Activated T-helper 1 cell treated with anti-CD3 and anti-CD28 coated beads, Interleukin-12 subunit alpha, Interleukin-12 subunit beta, Interleukin-2, Interleukin-4 antibody, amounts not matched to agents 30 ng/mL and 10 ng/mL and 1 ng/mL, durations not matched to agents 14 hours and 24 hours and 36 hours (primary cell): Measurements from ENCODE around the gene C9orf85. TPM values are rescaled to one million over a fixed set of nuclear protein-coding genes. Genes with fewer than 3 reads are reported as not detected.
"Not testable (repeated sequence)": the region's sequence is repeated elsewhere in the genome, so short reads cannot be mapped to it uniquely, and the experiment has no call there.

Source experiments
- DNase-seq: peaks from one replicate; pipeline ENCODE4 v3.0.0; 2021; ENCODE audit warnings: low spot score
- H3K27ac Mint-ChIP-seq: one replicate; pipeline ENCODE4 v1.8.0; 2021; ENCODE audit warnings: mild to moderate bottlenecking, mixed read lengths
- H3K27me3 Mint-ChIP-seq: one replicate; pipeline ENCODE4 v1.8.0; 2022; ENCODE audit warnings: mild to moderate bottlenecking, moderate library complexity, mixed read lengths; ENCODE audit not compliant: insufficient read depth
- H3K36me3 Mint-ChIP-seq: one replicate; pipeline ENCODE4 v1.8.0; 2021; ENCODE audit warnings: low read depth, mixed read lengths
- H3K4me1 Mint-ChIP-seq: one replicate; pipeline ENCODE4 v1.8.0; 2021; ENCODE audit warnings: low read depth, mixed read lengths
- H3K4me3 Mint-ChIP-seq: one replicate; pipeline ENCODE4 v1.8.0; 2021; ENCODE audit warnings: mild to moderate bottlenecking, moderate library complexity, mixed read lengths
- H3K9me3 Mint-ChIP-seq: one replicate; pipeline ENCODE4 v1.8.0; 2021; ENCODE audit warnings: mixed read lengths
- intact Hi-C: fragments of 100-400 bp; cut with micrococcal nuclease; formaldehyde crosslinking; loops from one replicate; pipeline ENCODE4 v1.15.1; 2024
- total RNA-seq: library from RNA; stranded (reverse); gene quantifications from 2 replicates; pipeline ENCODE4 v1.2.3, GENCODE V29; 2022

The C9orf85 gene
- total RNA-seq, 1 donor from 2014 or later: 9.8 TPM

GRCh38 chr9:71929791-71930440 is 18.5 kb downstream of the C9orf85 start:
- intact Hi-C loops: no loop called here
- no peak overlapping the region for H3K27ac Mint-ChIP-seq
- no peaks in the 10 kb centered on the region for H3K9me3 Mint-ChIP-seq
- peaks cover 4% of the 10 kb centered on the region for H3K36me3 Mint-ChIP-seq
- no peaks in the 10 kb centered on the region for H3K4me1 Mint-ChIP-seq
- DNase-seq: no peak
- H3K27me3 Mint-ChIP-seq: no peaks in the 10 kb centered on the region
- no peak overlapping the region for H3K4me3 Mint-ChIP-seq

- intact Hi-C loops: no loop called here
Measured at GRCh38 chr9:71931166-71931565, 19.7 kb downstream of the C9orf85 start.

GRCh38 chr9:71936066-71936465 is 24.6 kb downstream of the C9orf85 start:
- H3K27ac Mint-ChIP-seq: no peak overlapping the region
- peaks cover 6% of the 10 kb centered on the region for H3K4me1 Mint-ChIP-seq
- H3K4me3 Mint-ChIP-seq: no peak overlapping the region
- intact Hi-C loops: no loop called here
- no peak for DNase-seq
- H3K9me3 Mint-ChIP-seq: no peaks in the 10 kb centered on the region
- H3K27me3 Mint-ChIP-seq: no peaks in the 10 kb centered on the region
- H3K36me3 Mint-ChIP-seq: peaks cover 6% of the 10 kb centered on the region

More at GRCh38 chr9:71931166-71931565, 19.7 kb downstream of the C9orf85 start:
- Mint-ChIP-seq H3K4me1 (peaks cover 4% of the 10 kb centered on the region), H3K27ac (no peak overlapping the region), H3K9me3 (no peaks in the 10 kb centered on the region), H3K4me3 (no peak overlapping the region), H3K36me3 (peaks cover 7% of the 10 kb centered on the region), H3K27me3 (no peaks in the 10 kb centered on the region)
- no peak for DNase-seq

DNA sequence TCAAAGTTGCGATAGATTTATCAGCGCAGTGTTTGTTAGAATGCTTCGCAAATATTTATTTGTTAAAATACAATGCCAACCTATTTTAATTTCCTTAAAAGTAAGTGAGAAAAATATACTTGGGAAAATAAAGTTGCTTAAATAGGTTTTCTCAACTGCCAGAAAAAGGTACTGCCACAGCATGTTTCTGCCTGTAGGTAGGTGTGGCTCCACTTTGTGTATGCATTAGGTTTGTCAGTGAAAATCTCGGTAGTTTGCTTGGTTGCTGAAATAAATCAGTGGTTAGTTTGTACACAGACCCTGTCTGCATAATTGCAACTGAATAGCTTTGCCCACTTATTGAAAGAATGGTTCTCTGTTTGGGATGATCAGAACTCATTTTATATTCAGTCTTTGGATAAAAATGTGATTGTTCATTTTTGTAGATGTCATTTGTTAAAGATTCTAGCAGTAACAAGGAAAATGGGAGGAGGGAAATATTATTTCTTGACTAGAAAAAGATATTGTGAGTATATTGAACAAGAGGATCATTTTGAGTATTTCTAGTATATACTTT is 25.7 kb downstream of the C9orf85 start:
- Mint-ChIP-seq H3K27ac (no peak overlapping the region), H3K27me3 (no peaks in the 10 kb centered on the region)

DNA sequence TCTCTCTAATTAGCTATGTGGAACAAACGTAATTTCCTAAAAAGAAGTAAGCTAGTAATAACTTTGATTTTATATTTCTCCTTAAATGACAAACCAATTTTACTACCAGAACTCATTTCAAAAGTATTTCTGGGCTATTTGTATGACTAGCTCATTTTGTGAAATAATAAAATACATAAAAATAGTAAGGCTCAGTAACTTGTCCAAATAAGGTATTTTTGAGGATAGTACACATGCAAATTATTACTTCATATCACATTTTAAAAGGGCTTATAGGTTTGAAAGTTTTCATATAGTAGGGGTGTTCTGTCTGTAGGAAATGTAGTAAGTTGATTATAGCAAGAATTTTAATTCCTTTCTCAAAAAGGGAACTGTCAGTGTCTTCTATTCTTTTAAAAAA is 26.5 kb downstream of the C9orf85 start:
- H3K27ac Mint-ChIP-seq: no peak overlapping the region
- H3K4me3 Mint-ChIP-seq: no peak overlapping the region
- no peaks in the 10 kb centered on the region for H3K9me3 Mint-ChIP-seq
- peaks cover 4% of the 10 kb centered on the region for H3K36me3 Mint-ChIP-seq
- no peak for DNase-seq
- peaks cover 15% of the 10 kb centered on the region for H3K4me1 Mint-ChIP-seq
- intact Hi-C loops: no loop called here
- H3K27me3 Mint-ChIP-seq: no peaks in the 10 kb centered on the region

More for the DNA sequence above, 25.7 kb downstream of the C9orf85 start:
- peaks cover 5% of the 10 kb centered on the region for H3K36me3 Mint-ChIP-seq
- DNase-seq: no peak
- H3K9me3 Mint-ChIP-seq: no peaks in the 10 kb centered on the region
- intact Hi-C loops: no loop called here
- peaks cover 15% of the 10 kb centered on the region for H3K4me1 Mint-ChIP-seq
- no peak overlapping the region for H3K4me3 Mint-ChIP-seq

DNA sequence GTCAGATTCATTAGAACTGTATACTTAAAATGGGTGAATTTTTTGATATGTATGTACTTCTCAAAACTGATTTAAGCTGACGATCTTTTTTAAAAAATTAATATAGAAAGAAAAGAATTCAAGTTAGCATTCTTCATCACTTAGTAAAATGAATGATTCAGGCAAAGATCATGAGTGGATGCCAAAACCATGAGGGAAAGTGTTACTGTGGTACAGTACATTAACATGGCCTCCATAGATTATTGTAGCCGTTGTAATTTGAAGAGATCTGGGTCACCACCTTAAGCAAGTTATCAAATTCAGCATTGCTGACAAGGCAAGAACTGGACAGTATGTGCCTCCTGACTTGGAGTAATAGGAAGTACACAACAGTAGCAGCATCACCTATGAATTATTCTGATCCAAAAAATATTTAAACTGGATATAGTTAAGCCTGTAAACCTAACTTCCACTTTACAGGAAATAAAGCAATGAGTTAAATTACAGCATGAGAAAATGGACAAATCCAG is 29.7 kb downstream of the C9orf85 start:
- Mint-ChIP-seq H3K4me1 (peaks cover 12% of the 10 kb centered on the region), H3K27me3 (no peaks in the 10 kb centered on the region), H3K4me3 (no peak overlapping the region), H3K27ac (no peak overlapping the region), H3K36me3 (peaks cover under 1% of the 10 kb centered on the region), H3K9me3 (no peaks in the 10 kb centered on the region)
- no peak for DNase-seq
- intact Hi-C loops: no loop called here

DNA sequence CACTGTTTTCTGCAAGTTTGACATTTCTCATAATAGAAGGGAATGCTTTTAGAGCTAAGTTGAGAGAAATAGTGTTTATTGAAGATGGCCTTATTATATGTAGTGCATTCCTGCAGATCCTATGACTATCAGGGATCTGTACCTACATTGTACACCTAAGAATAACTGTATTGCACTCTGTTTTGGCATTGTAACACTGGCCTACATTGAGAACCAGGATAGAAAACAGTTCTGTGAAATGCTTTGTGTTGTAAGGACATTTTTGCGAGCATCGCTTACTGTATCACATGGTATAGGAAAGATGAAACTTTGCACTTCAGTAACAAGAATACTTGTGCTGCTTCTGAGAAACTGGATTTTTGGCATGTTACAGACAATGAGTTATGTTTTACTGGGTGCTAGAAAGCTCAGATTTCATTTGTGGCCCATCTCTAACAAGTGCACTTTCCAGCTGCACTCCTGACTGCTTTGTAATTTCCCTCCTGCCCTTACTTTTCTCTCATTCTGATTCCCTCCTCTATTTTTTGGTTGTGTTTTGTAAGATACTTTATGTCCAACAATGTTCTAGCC is 30.6 kb downstream of the C9orf85 start:
- DNase-seq: no peak
- H3K27me3 Mint-ChIP-seq: no peaks in the 10 kb centered on the region
- H3K4me3 Mint-ChIP-seq: no peak overlapping the region
- H3K27ac Mint-ChIP-seq: no peak overlapping the region
- intact Hi-C loops: no loop called here
- no peaks in the 10 kb centered on the region for H3K9me3 Mint-ChIP-seq
- H3K36me3 Mint-ChIP-seq: no peaks in the 10 kb centered on the region
- H3K4me1 Mint-ChIP-seq: peaks cover 9% of the 10 kb centered on the region

DNA sequence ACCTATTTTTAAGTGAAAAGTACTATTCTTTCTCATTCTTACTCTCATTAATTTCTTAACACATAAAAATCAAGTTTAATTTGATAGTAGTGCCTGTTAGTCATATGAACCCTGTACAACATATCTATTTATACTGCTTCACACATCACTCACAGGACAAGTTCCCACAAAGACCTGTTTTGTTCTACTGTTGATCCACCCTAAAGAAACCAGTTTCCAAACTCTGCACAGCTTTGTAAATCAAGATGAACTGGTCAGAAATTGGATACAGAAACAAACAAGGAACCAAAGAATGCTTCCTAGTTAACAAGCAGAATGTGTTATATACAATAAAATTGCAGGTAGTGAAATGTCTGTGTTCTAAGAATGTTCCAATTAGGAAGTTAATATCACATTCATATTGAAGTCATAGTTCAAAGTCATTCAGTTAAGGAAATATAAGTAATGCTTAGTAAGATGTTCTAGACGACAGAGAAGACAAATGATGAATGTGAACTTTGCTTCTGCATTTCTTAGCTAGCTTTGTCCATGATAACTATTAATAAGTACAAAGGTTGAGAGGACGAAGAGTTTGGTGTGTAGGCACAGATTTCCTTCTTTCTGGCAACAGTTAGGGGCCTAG is 33.4 kb downstream of the C9orf85 start:
- Mint-ChIP-seq H3K36me3 (peaks cover 4% of the 10 kb centered on the region), H3K27me3 (no peaks in the 10 kb centered on the region), H3K4me1 (peaks cover 16% of the 10 kb centered on the region), H3K4me3 (no peak overlapping the region), H3K27ac (no peak overlapping the region), H3K9me3 (no peaks in the 10 kb centered on the region)
- intact Hi-C loops: no loop called here
- DNase-seq: no peak

- H3K36me3 Mint-ChIP-seq, H3K4me1 Mint-ChIP-seq, DNase-seq, H3K9me3 Mint-ChIP-seq, H3K4me3 Mint-ChIP-seq, H3K27ac Mint-ChIP-seq, H3K27me3 Mint-ChIP-seq, intact Hi-C loops: not testable (repeated sequence)
Measured at GRCh38 chr9:71954652-71955051, 43.2 kb downstream of the C9orf85 start.

- Mint-ChIP-seq H3K4me3 (no peak overlapping the region), H3K36me3 (peaks cover 7% of the 10 kb centered on the region), H3K27me3 (no peaks in the 10 kb centered on the region), H3K27ac (no peak overlapping the region), H3K9me3 (no peaks in the 10 kb centered on the region), H3K4me1 (no peaks in the 10 kb centered on the region)
- intact Hi-C loops: no loop called here
- DNase-seq: no peak
Measured at GRCh38 chr9:71955300-71955915, 44.0 kb downstream of the C9orf85 start.

- intact Hi-C loops: loop anchor here (5.0 kb wide), 1 partner anchor 55 kb away; no protein-coding TSS in a partner anchor
- DNase-seq: no peak
- Mint-ChIP-seq H3K27me3 (no peaks in the 10 kb centered on the region), H3K36me3 (peaks cover 20% of the 10 kb centered on the region), H3K27ac (no peak overlapping the region), H3K4me1 (no peaks in the 10 kb centered on the region), H3K4me3 (no peak overlapping the region), H3K9me3 (no peaks in the 10 kb centered on the region)
Measured at GRCh38 chr9:71962328-71962727, 50.9 kb downstream of the C9orf85 start.

- not testable (repeated sequence) for H3K27me3 Mint-ChIP-seq, H3K27ac Mint-ChIP-seq, H3K4me1 Mint-ChIP-seq, H3K4me3 Mint-ChIP-seq, DNase-seq
- intact Hi-C loops: loop anchor here (5.0 kb wide), 1 partner anchor 56 kb away; no protein-coding TSS in a partner anchor
- Mint-ChIP-seq H3K9me3 (peaks cover 10% of the 10 kb centered on the region), H3K36me3 (peaks cover 25% of the 10 kb centered on the region)
Measured at GRCh38 chr9:71963471-71963996, 52.1 kb downstream of the C9orf85 start.
